Gastroesophageal sphincter (tissue), 4 donors: ENCODE measurements around the gene LSM14A. TPM values are rescaled to one million over a fixed set of nuclear protein-coding genes. Genes with fewer than 3 reads are reported as not detected.

Experiments
- ATAC-seq: fragments of 150-250 bp; one replicate; pipeline ENCODE4 v1.9.1; 2016; ENCODE audit warnings: mild to moderate bottlenecking, moderate library complexity
- H3K27ac ChIP-seq, 4 donors: fragments of 200-600 bp; sonication (generic) in 3 of 4; 1 replicate in 3 of 4; 2 replicates in 1 of 4; pipeline ENCODE4 v1.5.1; 2016 to 2019
- H3K27me3 ChIP-seq: fragments of 200-600 bp; sonication (generic); one replicate; pipeline ENCODE4 v1.5.1; 2019
- H3K36me3 ChIP-seq, 2 donors: fragments of 200-600 bp; sonication (generic); one replicate each; pipeline ENCODE4 v1.5.1; 2019; ENCODE audit warnings: control low read depth in 1 of 2
- H3K4me1 ChIP-seq, 3 donors: fragments of 200-600 bp; sonication (generic); 1 replicate in 2 of 3; 2 replicates in 1 of 3; pipeline ENCODE4 v1.5.1; 2016 to 2019; ENCODE audit warnings: control low read depth in 2 of 3
- H3K4me3 ChIP-seq, 2 donors: fragments of 200-600 bp; sonication (generic); one replicate each; pipeline ENCODE4 v1.5.1; 2019; ENCODE audit warnings: mild to moderate bottlenecking in 1 of 2, moderate library complexity in 1 of 2
- H3K9me3 ChIP-seq, 3 donors: fragments of 200-600 bp; sonication (generic); one replicate each; pipeline ENCODE4 v1.5.1; 2017 to 2019; ENCODE audit warnings: control low read depth in 2 of 3
- CTCF ChIP-seq, 4 experiments: fragments of 200-600 bp in 2 of 4; fragments of 450-650 bp in 2 of 4; sonication (generic) in 1 of 4; IDR thresholded peaks; one replicate each; pipeline ENCODE4 v1.5.1; 2017 to 2019; ENCODE audit warnings: antibody characterized with exemption in 4 of 4, mild to moderate bottlenecking in 2 of 4, moderate library complexity in 2 of 4
- EP300 ChIP-seq: sonication (generic); formaldehyde crosslinking; IDR thresholded peaks from one replicate; pipeline ENCODE4 v1.6.1; 2017; ENCODE audit warnings: antibody characterized with exemption, mild to moderate bottlenecking
- POLR2A ChIP-seq, 2 donors: fragments of 450-650 bp; IDR thresholded peaks; one replicate each; pipeline ENCODE4 v1.6.1; 2017; ENCODE audit warnings: antibody characterized with exemption in 2 of 2, mild to moderate bottlenecking in 2 of 2, moderate library complexity in 1 of 2
- POLR2AphosphoS5 ChIP-seq: sonication (generic); formaldehyde crosslinking; IDR thresholded peaks from one replicate; pipeline ENCODE4 v1.6.1; 2017; ENCODE audit warnings: antibody characterized with exemption
- WGBS, 2 donors: methylation state at CpG; one replicate each; pipeline ENCODE4 v1.1.5; 2018; ENCODE audit warnings: low coverage in 1 of 2; 5-methylcytosine and 5-hydroxymethylcytosine counted together
- total RNA-seq, 4 donors: library from RNA; depleted of rRNA; stranded (reverse); fragments of >200 nt; gene quantifications; one replicate each; pipeline ENCODE4 v1.1.0, GENCODE V29; 2016

The LSM14A gene
- total RNA-seq, 4 donors from 2014 or later: 106 to 141 (median 128) TPM

DNA sequence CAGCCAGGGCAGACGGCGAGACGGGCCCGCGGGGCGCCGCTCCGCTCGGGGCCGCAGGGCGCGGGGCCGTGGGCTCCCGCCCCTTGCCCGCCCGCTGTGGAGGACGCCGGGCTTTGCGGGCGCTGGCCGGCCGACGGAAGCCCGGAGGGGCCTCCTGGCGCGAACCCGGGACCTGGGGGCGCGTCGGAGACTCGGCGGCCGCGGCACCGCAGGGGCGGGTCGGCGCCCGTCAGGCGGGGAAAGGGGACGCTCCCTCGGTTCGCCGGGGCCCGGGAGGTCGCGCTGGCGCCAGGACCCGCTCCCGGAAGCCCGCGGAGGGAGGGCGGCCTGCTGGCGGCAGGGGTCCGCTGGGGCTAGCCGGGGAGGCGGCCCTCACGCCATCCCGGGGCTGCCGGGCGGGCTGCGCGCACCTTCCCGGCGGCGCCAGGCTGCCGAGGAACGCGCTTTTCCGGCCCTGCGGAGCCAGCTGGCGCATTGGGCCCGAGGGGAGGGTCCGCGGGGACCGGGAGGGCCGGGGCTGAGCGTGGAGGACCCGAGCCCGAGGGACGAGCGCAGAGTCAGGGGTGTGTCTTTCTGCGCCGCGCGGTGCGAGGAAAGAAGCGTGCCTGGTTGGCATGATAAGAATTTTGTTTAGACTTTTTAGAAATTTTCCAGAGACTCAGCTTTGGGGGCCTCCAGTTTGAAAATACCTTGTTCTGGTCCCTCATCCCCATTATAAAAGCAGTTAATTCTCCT, 82.6 kb downstream of the LSM14A start:
- Histone ChIP-seq H3K4me3 (peak overlapping the region; percentile 96 to 97), H3K27me3 (no peaks in the 10 kb centered on the region), H3K36me3 (no peaks in the 10 kb centered on the region), H3K9me3 (no peaks in the 10 kb centered on the region), H3K27ac (peak overlapping the region in 3 of 4 donors; percentile 93 to 98 (median 95)), H3K4me1 (peaks cover 0 to 28% (median 13%) of the 10 kb centered on the region in 3 donors)
- peak in 1 of 2 donors; percentile 18 for TF ChIP-seq POLR2A (IDR thresholded peaks at IDR 0.05)
- no peak for TF ChIP-seq POLR2AphosphoS5
- 0% methylated on average over 6 of the region's 88 CpGs; no CpG with 5 or more reads in 1 of the 2 donors for WGBS, 2 donors
- peak; percentile 71 for ATAC-seq

DNA sequence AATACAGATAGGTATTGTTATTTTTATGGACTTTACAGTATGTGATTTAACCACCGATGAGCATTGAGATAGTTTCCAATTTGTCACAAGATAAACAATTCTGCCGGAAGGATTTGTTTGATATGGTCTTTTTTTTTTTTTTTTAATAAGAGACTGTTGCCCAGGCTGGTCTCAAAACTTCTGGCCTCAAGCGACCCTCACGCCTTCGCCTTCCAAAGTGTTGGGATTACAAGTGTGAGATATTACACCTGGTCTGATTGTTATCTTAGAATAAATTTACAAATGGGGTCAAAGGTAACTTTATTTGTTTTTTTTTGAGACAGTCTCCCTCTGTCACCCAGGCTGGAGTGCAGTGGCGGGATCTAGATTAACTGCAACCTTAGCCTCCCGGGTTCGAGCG, 83.2 kb downstream of the LSM14A start:
- Histone ChIP-seq H3K9me3 (no peaks in the 10 kb centered on the region), H3K27me3 (no peaks in the 10 kb centered on the region), H3K27ac (peak overlapping the region in 3 of 4 donors; percentile 93 to 98 (median 95)), H3K4me3 (peak overlapping the region; percentile 96 to 97), H3K36me3 (no peaks in the 10 kb centered on the region), H3K4me1 (peaks cover 0 to 35% (median 19%) of the 10 kb centered on the region in 3 donors)
- no peak for TF ChIP-seq EP300
- TF ChIP-seq POLR2A (IDR thresholded peaks at IDR 0.05): no peak
- TF ChIP-seq POLR2AphosphoS5: no peak
- no peak for TF ChIP-seq CTCF (IDR thresholded peaks at IDR 0.05)
- WGBS, 2 donors: 15 to 54% methylated on average over 5 to 9 of the region's 9 CpGs
- ATAC-seq: no peak

- WGBS, 2 donors: 56 to 61% methylated on average over 5 of the region's 5 CpGs
- Histone ChIP-seq H3K4me1 (peaks cover 0 to 48% (median 26%) of the 10 kb centered on the region in 3 donors), H3K27ac (no peak overlapping the region), H3K4me3 (no peak overlapping the region), H3K27me3 (no peaks in the 10 kb centered on the region), H3K36me3 (no peaks in the 10 kb centered on the region), H3K9me3 (no peaks in the 10 kb centered on the region)
- no peak for ATAC-seq
- no peak for TF ChIP-seq EP300
- TF ChIP-seq POLR2A (IDR thresholded peaks at IDR 0.05): no peak
- no peak for TF ChIP-seq CTCF (IDR thresholded peaks at IDR 0.05)
- TF ChIP-seq POLR2AphosphoS5: no peak
These were observed 84.7 kb downstream of the LSM14A start for GRCh38 chr19:34256835-34257558.

DNA sequence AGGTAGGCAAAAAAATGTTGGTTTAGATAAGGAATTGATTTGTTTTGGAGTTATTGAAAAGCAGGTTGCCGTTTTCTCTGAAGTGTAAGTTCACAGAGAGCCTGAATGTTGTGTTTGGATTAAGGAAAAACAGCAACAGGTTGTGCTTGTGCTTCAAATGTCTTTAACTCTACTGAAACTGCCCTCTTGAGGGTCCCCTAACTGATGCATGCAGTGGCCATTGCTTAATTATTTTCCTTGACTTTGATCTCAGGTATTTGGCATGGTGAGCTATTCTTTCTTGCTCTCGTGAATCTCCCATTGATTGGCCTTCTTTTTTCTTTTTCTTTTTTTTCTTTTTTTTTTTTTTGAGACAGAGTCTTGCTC, 85.2 kb downstream of the LSM14A start:
- Histone ChIP-seq H3K27me3 (no peaks in the 10 kb centered on the region), H3K9me3 (no peaks in the 10 kb centered on the region), H3K4me3 (no peak overlapping the region), H3K27ac (no peak overlapping the region), H3K4me1 (peaks cover 0 to 48% (median 26%) of the 10 kb centered on the region in 3 donors), H3K36me3 (no peaks in the 10 kb centered on the region)
- 79 to 88% methylated on average over 2 of the region's 2 CpGs for WGBS, 2 donors
- ATAC-seq: no peak
- no peak for TF ChIP-seq POLR2A (IDR thresholded peaks at IDR 0.05)
- no peak for TF ChIP-seq CTCF (IDR thresholded peaks at IDR 0.05)
- no peak for TF ChIP-seq POLR2AphosphoS5
- no peak for TF ChIP-seq EP300

GRCh38 chr19:34259367-34260095, 87.2 kb downstream of the LSM14A start:
- ATAC-seq: no peak
- TF ChIP-seq POLR2AphosphoS5 (no peak), CTCF (IDR thresholded peaks at IDR 0.05) (no peak), POLR2A (IDR thresholded peaks at IDR 0.05) (no peak), EP300 (no peak)
- no peaks in the 10 kb centered on the region for H3K27me3 ChIP-seq
- H3K27ac ChIP-seq: no peak overlapping the region
- H3K4me3 ChIP-seq: no peak overlapping the region
- peaks cover 0 to 48% (median 22%) of the 10 kb centered on the region in 3 donors for H3K4me1 ChIP-seq
- no peaks in the 10 kb centered on the region for H3K9me3 ChIP-seq
- 86 to 91% methylated on average over 2 to 3 of the region's 3 CpGs for WGBS, 2 donors
- no peaks in the 10 kb centered on the region for H3K36me3 ChIP-seq
